Type B pancreatic cell (in vitro differentiated cells): ENCODE data around the gene TSPAN15. TPM values are rescaled to one million over a fixed set of nuclear protein-coding genes. Genes with fewer than 3 reads are reported as not detected.

Experiments
- DNase-seq: peaks from one replicate; pipeline ENCODE4 v3.0.0; 2021; ENCODE audit warnings: mixed read lengths; ENCODE audit not compliant: unreplicated experiment; ENCODE audit errors: extremely low spot score
- H3K27ac Mint-ChIP-seq: 2 replicates; pipeline ENCODE4 v1.8.0; 2021; ENCODE audit warnings: mild to moderate bottlenecking, mixed read lengths
- H3K27me3 Mint-ChIP-seq: 2 replicates; pipeline ENCODE4 v1.8.0; 2021; ENCODE audit warnings: mixed read lengths
- H3K36me3 Mint-ChIP-seq: 2 replicates; pipeline ENCODE4 v1.8.0; 2021; ENCODE audit warnings: mixed read lengths
- H3K4me1 Mint-ChIP-seq: one replicate; pipeline ENCODE4 v1.8.0; 2021; ENCODE audit warnings: mixed read lengths; ENCODE audit not compliant: unreplicated experiment
- H3K4me3 Mint-ChIP-seq: 2 replicates; pipeline ENCODE4 v1.8.0; 2021; ENCODE audit warnings: mild to moderate bottlenecking, mixed read lengths
- H3K9me3 Mint-ChIP-seq: 2 replicates; pipeline ENCODE4 v1.8.0; 2021; ENCODE audit warnings: mixed read lengths
- total RNA-seq: library from RNA; stranded (reverse); gene quantifications from 2 replicates; pipeline ENCODE4 v1.2.1, GENCODE V29; 2021; ENCODE audit warnings: low replicate concordance
- TF ChIP-seq, protein P1 (sequence below): fragments of 200-600 bp; sonication (generic); conservative IDR thresholded peaks from 2 replicates; pipeline ENCODE4 v1.5.0; 2021; ENCODE audit warnings: antibody characterized with exemption, mild to moderate bottlenecking

The TSPAN15 gene
- total RNA-seq, 1 donor from 2014 or later, result 19.7 TPM

DNA sequence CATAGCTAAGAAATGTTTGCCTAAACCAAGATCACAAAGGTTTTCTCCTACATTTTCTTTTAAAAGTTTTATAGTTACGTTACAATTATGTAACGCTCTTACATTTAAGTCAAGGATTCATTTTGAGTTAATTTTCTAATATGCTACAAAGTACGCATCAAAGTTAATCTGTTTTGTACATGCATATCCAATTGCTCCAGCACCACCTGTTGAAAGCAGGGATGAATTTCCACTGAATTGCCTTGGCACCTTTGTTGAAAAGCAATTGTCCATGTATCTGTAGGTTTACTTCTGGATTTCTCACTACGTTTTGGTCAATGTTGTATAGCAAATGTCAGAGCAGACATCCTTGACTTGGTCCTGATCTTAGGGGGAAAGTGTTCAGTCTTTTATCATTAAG is 62.4 kb downstream of the TSPAN15 start:
- no peak for DNase-seq
- TF ChIP-seq, protein P1, sequence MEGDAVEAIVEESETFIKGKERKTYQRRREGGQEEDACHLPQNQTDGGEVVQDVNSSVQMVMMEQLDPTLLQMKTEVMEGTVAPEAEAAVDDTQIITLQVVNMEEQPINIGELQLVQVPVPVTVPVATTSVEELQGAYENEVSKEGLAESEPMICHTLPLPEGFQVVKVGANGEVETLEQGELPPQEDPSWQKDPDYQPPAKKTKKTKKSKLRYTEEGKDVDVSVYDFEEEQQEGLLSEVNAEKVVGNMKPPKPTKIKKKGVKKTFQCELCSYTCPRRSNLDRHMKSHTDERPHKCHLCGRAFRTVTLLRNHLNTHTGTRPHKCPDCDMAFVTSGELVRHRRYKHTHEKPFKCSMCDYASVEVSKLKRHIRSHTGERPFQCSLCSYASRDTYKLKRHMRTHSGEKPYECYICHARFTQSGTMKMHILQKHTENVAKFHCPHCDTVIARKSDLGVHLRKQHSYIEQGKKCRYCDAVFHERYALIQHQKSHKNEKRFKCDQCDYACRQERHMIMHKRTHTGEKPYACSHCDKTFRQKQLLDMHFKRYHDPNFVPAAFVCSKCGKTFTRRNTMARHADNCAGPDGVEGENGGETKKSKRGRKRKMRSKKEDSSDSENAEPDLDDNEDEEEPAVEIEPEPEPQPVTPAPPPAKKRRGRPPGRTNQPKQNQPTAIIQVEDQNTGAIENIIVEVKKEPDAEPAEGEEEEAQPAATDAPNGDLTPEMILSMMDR, result no peak
- H3K9me3 Mint-ChIP-seq, result no peaks in the 10 kb centered on the region
- no peaks in the 10 kb centered on the region for H3K4me1 Mint-ChIP-seq
- no peak overlapping the region for H3K4me3 Mint-ChIP-seq
- peaks cover 54% of the 10 kb centered on the region for H3K27me3 Mint-ChIP-seq
- H3K36me3 Mint-ChIP-seq, result no peaks in the 10 kb centered on the region
- H3K27ac Mint-ChIP-seq, result no peak overlapping the region

GRCh38 chr10:69515699-69516259 is 64.5 kb downstream of the TSPAN15 start:
- Mint-ChIP-seq H3K4me3 (no peak overlapping the region), H3K9me3 (no peaks in the 10 kb centered on the region), H3K36me3 (no peaks in the 10 kb centered on the region), H3K27ac (no peak overlapping the region), H3K4me1 (no peaks in the 10 kb centered on the region), H3K27me3 (peaks cover 47% of the 10 kb centered on the region)
- DNase-seq, result no peak
- TF ChIP-seq, protein P1, result peak; percentile 93

DNA sequence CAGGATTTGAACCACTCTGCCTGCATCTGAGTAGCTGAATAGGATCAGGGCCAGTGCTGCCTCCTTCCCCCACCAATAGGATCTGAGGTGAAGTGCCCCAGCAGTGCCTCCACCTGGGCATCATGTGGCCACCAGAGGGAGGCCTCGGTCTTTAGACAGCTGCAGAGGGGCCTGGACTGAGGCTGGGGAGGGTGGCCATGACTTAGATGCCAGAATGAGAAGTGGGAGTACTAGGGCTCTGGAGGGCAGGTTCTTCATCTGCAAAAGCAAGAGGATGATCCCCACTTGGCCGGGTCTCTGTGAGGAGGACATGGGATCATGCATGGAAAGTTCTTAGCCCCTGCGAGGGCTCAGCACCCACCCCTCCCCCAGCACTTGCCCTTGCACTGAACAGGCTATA is 65.1 kb downstream of the TSPAN15 start:
- DNase-seq, result no peak
- TF ChIP-seq, protein P1, result no peak
- H3K27ac Mint-ChIP-seq, result no peak overlapping the region
- H3K4me1 Mint-ChIP-seq, result no peaks in the 10 kb centered on the region
- H3K36me3 Mint-ChIP-seq, result no peaks in the 10 kb centered on the region
- H3K4me3 Mint-ChIP-seq, result no peak overlapping the region
- peaks cover 45% of the 10 kb centered on the region for H3K27me3 Mint-ChIP-seq
- H3K9me3 Mint-ChIP-seq, result no peaks in the 10 kb centered on the region

GRCh38 chr10:69516796-69517195 is 65.5 kb downstream of the TSPAN15 start:
- no peaks in the 10 kb centered on the region for H3K36me3 Mint-ChIP-seq
- H3K27me3 Mint-ChIP-seq, result peaks cover 41% of the 10 kb centered on the region
- DNase-seq, result no peak
- H3K4me3 Mint-ChIP-seq, result no peak overlapping the region
- no peak overlapping the region for H3K27ac Mint-ChIP-seq
- TF ChIP-seq, protein P1, result no peak
- H3K9me3 Mint-ChIP-seq, result no peaks in the 10 kb centered on the region
- no peaks in the 10 kb centered on the region for H3K4me1 Mint-ChIP-seq

GRCh38 chr10:69517271-69517848 is 66.1 kb downstream of the TSPAN15 start:
- Mint-ChIP-seq H3K4me1 (no peaks in the 10 kb centered on the region), H3K36me3 (no peaks in the 10 kb centered on the region), H3K4me3 (no peak overlapping the region), H3K27me3 (peaks cover 40% of the 10 kb centered on the region), H3K27ac (no peak overlapping the region), H3K9me3 (no peaks in the 10 kb centered on the region)
- TF ChIP-seq, protein P1, result no peak
- DNase-seq, result no peak
